Body of pancreas (tissue), 4 donors: ENCODE measurements around the gene SARS1.

Experiments used
- CTCF ChIP-seq, 7 experiments: fragments of 450-650 bp in 4 of 7; fragments of 200-600 bp in 3 of 7; sonication (generic) in 3 of 7; IDR thresholded peaks; one replicate each; pipeline ENCODE4 v1.5.1; 2016 to 2019; ENCODE audit warnings: antibody characterized with exemption in 7 of 7
- POLR2A ChIP-seq, 3 donors: fragments of 450-650 bp; IDR thresholded peaks; one replicate each; pipeline ENCODE4 v1.6.1; 2016; ENCODE audit warnings: antibody characterized with exemption in 3 of 3, mild to moderate bottlenecking in 2 of 3

DNA sequence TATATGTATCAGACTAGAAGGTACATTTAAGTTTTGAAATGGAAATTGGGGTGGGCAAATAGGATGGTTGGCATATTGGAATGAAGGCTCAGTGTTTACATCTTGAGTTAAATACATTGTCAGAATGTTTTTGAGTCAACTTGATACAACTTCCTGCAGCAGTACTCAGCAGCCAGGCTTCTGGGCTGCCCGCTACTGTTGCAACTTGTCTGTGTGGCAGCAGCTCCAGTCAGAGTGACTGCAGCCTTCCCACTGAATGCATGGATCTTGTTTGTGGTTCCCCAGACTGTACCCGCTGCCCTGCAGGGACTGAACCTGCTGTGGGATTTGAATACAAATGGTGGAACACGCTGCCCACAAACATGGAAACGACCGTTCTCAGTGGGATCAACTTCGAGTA is 24.9 kb upstream of the SARS1 start:
- no peak for TF ChIP-seq CTCF (IDR thresholded peaks at IDR 0.05)
- no peak for TF ChIP-seq POLR2A (IDR thresholded peaks at IDR 0.05)
